DND-41 (cell line): ENCODE measurements around the gene PPP3R1.

Experiments
- ATAC-seq: fragments of 200-7000 bp; cut with Tn5 transposase; 3 replicates; pipeline ENCODE4 v1.9.1; 2021; ENCODE audit warnings: low read depth; ENCODE audit not compliant: insufficient read depth
- DNase-seq: peaks from one replicate; pipeline ENCODE4 v3.0.0-alpha.2; 2020
- H2AFZ ChIP-seq: 2 replicates; pipeline ENCODE4 v1.6.0; 2012; ENCODE audit warnings: low read depth, low read length
- H3K27ac ChIP-seq: 2 replicates; pipeline ENCODE4 v1.5.1; 2012; ENCODE audit warnings: low read length, inconsistent platforms
- H3K27me3 ChIP-seq: fragments of 200-600 bp; sonication (generic); 2 replicates; pipeline ENCODE4 v1.6.0; 2012; ENCODE audit warnings: low read length, mild to moderate bottlenecking, inconsistent platforms; ENCODE audit not compliant: insufficient read depth, poor library complexity
- H3K36me3 ChIP-seq: 2 replicates; pipeline ENCODE4 v1.5.1; 2012; ENCODE audit warnings: low read length, inconsistent platforms; ENCODE audit not compliant: insufficient read depth
- H3K4me1 ChIP-seq: 2 replicates; pipeline ENCODE4 v1.5.1; 2012; ENCODE audit warnings: mild to moderate bottlenecking, low read length; ENCODE audit not compliant: insufficient read depth
- H3K4me2 ChIP-seq: 2 replicates; pipeline ENCODE4 v1.6.0; 2012; ENCODE audit warnings: mild to moderate bottlenecking, moderate library complexity, low read length, inconsistent platforms; ENCODE audit not compliant: insufficient read depth
- H3K4me3 ChIP-seq, 2 experiments: fragments of 200-600 bp in 1 of 2; shearing (Covaris generic) in 1 of 2; 2 replicates each; pipeline ENCODE4 v1.5.1; 2012 to 2016; ENCODE audit warnings: inconsistent platforms in 2 of 2, low read length in 2 of 2, mild to moderate bottlenecking in 2 of 2, low read depth in 1 of 2, moderate library complexity in 1 of 2
- H3K79me2 ChIP-seq: 2 replicates; pipeline ENCODE4 v1.6.0; 2012; ENCODE audit warnings: low read length, inconsistent platforms; ENCODE audit not compliant: insufficient read depth
- H3K9ac ChIP-seq: 2 replicates; pipeline ENCODE4 v1.6.0; 2012; ENCODE audit warnings: low read depth, mild to moderate bottlenecking, inconsistent platforms, low read length, moderate library complexity
- H3K9me3 ChIP-seq: 2 replicates; pipeline ENCODE4 v1.5.1; 2012; ENCODE audit warnings: low read length, moderate library complexity, mild to moderate bottlenecking, inconsistent platforms; ENCODE audit not compliant: insufficient read depth, severe bottlenecking
- H4K20me1 ChIP-seq: 2 replicates; pipeline ENCODE4 v1.6.0; 2012; ENCODE audit warnings: low read length; ENCODE audit not compliant: insufficient read depth
- CTCF ChIP-seq: IDR thresholded peaks from 2 replicates; pipeline ENCODE4 v1.5.1; 2012; ENCODE audit warnings: borderline replicate concordance, low read length, moderate library complexity, mild to moderate bottlenecking; ENCODE audit not compliant: poor library complexity, severe bottlenecking; ENCODE audit errors: extremely low read depth
- EZH2 ChIP-seq: IDR thresholded peaks from 3 replicates; pipeline ENCODE4 v1.6.1; 2012; ENCODE audit warnings: borderline replicate concordance, low read depth, mild to moderate bottlenecking, moderate library complexity, low read length, inconsistent platforms; ENCODE audit not compliant: severe bottlenecking

PPP3R1 gene

GRCh38 chr2:68171146-68171545 lies 81.2 kb downstream of the PPP3R1 start:
- Histone ChIP-seq H3K9me3 (no peaks in the 10 kb centered on the region), H3K4me1 (no peaks in the 10 kb centered on the region), H3K36me3 (peaks cover 72% of the 10 kb centered on the region), H3K79me2 (peaks cover 17% of the 10 kb centered on the region), H3K27ac (no peak overlapping the region), H3K27me3 (no peaks in the 10 kb centered on the region), H3K9ac (no peak overlapping the region), H3K4me2 (no peak overlapping the region), H2AFZ (no peak overlapping the region), H4K20me1 (peaks cover 9% of the 10 kb centered on the region), H3K4me3 (no peak overlapping the region)
- TF ChIP-seq CTCF = no peak
- TF ChIP-seq EZH2 = no peak
- DNase-seq (no peak), ATAC-seq (no peak)

- no peak for TF ChIP-seq EZH2
- peak; percentile 15 for TF ChIP-seq CTCF
- DNase-seq (no peak), ATAC-seq (peak; percentile 62)
- H3K4me3 ChIP-seq = no peak overlapping the region
- no peak overlapping the region for H3K27ac ChIP-seq
- no peak overlapping the region for H3K9ac ChIP-seq
- peaks cover 17% of the 10 kb centered on the region for H3K79me2 ChIP-seq
- H3K9me3 ChIP-seq = no peaks in the 10 kb centered on the region
- peaks cover 9% of the 10 kb centered on the region for H4K20me1 ChIP-seq
- H3K36me3 ChIP-seq = peaks cover 64% of the 10 kb centered on the region; the same call in 1 of the 2 replicates
- H3K4me1 ChIP-seq = no peaks in the 10 kb centered on the region
- H2AFZ ChIP-seq = no peak overlapping the region
- H3K27me3 ChIP-seq = no peaks in the 10 kb centered on the region
- H3K4me2 ChIP-seq = no peak overlapping the region
Measured at GRCh38 chr2:68169308-68169707, 83.0 kb downstream of the PPP3R1 start.

GRCh38 chr2:68167186-68167585 lies 85.1 kb downstream of the PPP3R1 start:
- H3K4me3 ChIP-seq = no peak overlapping the region
- no peak overlapping the region for H2AFZ ChIP-seq
- DNase-seq (no peak), ATAC-seq (no peak)
- H3K4me1 ChIP-seq = no peaks in the 10 kb centered on the region
- H3K27me3 ChIP-seq = no peaks in the 10 kb centered on the region
- H3K79me2 ChIP-seq = peaks cover 14% of the 10 kb centered on the region
- H3K4me2 ChIP-seq = no peak overlapping the region
- H3K36me3 ChIP-seq = peaks cover 66% of the 10 kb centered on the region
- peaks cover 8% of the 10 kb centered on the region for H4K20me1 ChIP-seq
- no peak overlapping the region for H3K27ac ChIP-seq
- H3K9ac ChIP-seq = no peak overlapping the region
- TF ChIP-seq EZH2 (no peak), CTCF (no peak)
- H3K9me3 ChIP-seq = no peaks in the 10 kb centered on the region

- Histone ChIP-seq H3K36me3 (peaks cover 79% of the 10 kb centered on the region), H3K79me2 (peaks cover 24% of the 10 kb centered on the region), H2AFZ (no peak overlapping the region), H4K20me1 (no peaks in the 10 kb centered on the region), H3K4me1 (peaks cover 16% of the 10 kb centered on the region), H3K9ac (no peak overlapping the region), H3K27me3 (no peaks in the 10 kb centered on the region), H3K9me3 (no peaks in the 10 kb centered on the region), H3K4me3 (no peak overlapping the region), H3K27ac (no peak overlapping the region), H3K4me2 (no peak overlapping the region)
- TF ChIP-seq CTCF (no peak), EZH2 (no peak)
- ATAC-seq = no peak
- no peak for DNase-seq
Measured at GRCh38 chr2:68163641-68164040, 88.7 kb downstream of the PPP3R1 start.
